Activated T-helper 9 cell treated with anti-CD3 and anti-CD28 coated beads, Interleukin-2, amount 50 U/mL, for 16 hours (primary cell): Measurements from ENCODE around the gene S100A6.
A peak's percentile ranks its signal among the peaks of the same experiment; 100 is the strongest.
"Not testable (repeated sequence)": the region's sequence is repeated elsewhere in the genome, so short reads cannot be mapped to it uniquely, and the experiment has no call there.

Experiments
- DNase-seq: peaks from one replicate; pipeline ENCODE4 v3.0.0-alpha.2; 2020; ENCODE audit warnings: low read depth

S100A6 gene

GRCh38 chr1:153531638-153532037, 4.2 kb downstream of the S100A6 start:
- DNase-seq: no peak

GRCh38 chr1:153527683-153528040, 8.1 kb downstream of the S100A6 start:
- DNase-seq: no peak

GRCh38 chr1:153527023-153527682, 8.6 kb downstream of the S100A6 start:
- DNase-seq: no peak

GRCh38 chr1:153526132-153526543, 9.7 kb downstream of the S100A6 start:
- no peak for DNase-seq

GRCh38 chr1:153525088-153525728, 10.6 kb downstream of the S100A6 start:
- DNase-seq: no peak

- DNase-seq: not testable (repeated sequence)
Measured at GRCh38 chr1:153522353-153523048, 13.3 kb downstream of the S100A6 start.

GRCh38 chr1:153521808-153522207, 14.0 kb downstream of the S100A6 start:
- not testable (repeated sequence) for DNase-seq

DNA sequence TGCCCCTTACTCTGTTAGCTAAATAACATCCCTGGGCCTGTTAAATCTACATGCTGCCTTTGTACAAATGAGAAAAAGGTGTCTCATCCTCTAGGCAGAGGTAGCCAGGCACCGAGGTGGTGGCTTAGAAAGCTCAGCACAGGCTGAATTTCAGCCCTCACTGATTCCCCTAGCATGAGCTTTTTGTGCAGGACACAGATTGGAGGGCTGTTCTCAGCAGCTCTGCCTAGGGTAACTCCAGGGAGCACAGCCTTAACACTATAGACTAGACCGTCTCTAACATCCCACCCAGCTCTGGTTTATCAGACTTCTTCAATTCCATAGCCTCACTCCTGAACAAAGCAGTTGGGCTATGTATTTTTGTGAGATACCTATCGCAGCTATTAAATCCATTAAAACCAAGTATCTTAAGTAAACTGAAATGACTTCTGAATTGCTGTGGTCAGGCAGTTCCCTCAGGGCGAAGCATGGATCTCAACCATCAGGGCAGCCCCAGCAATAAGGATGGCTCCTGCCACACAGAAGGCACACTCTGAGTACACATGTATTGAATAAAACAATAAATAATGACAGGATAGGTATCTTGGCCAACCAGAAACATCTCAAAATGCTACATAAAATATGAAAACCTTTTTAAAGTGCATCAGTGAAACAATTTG, 14.8 kb downstream of the S100A6 start:
- DNase-seq: no peak

- DNase-seq: not testable (repeated sequence)
Measured at GRCh38 chr1:153520137-153520691, 15.6 kb downstream of the S100A6 start.

- no peak for DNase-seq
Measured at GRCh38 chr1:153519242-153519641, 16.5 kb downstream of the S100A6 start.

- DNase-seq: no peak
Measured at GRCh38 chr1:153515504-153516394, 20.0 kb downstream of the S100A6 start.

GRCh38 chr1:153513666-153514065, 22.1 kb downstream of the S100A6 start:
- no peak for DNase-seq

GRCh38 chr1:153513023-153513422, 22.8 kb downstream of the S100A6 start:
- no peak for DNase-seq

DNA sequence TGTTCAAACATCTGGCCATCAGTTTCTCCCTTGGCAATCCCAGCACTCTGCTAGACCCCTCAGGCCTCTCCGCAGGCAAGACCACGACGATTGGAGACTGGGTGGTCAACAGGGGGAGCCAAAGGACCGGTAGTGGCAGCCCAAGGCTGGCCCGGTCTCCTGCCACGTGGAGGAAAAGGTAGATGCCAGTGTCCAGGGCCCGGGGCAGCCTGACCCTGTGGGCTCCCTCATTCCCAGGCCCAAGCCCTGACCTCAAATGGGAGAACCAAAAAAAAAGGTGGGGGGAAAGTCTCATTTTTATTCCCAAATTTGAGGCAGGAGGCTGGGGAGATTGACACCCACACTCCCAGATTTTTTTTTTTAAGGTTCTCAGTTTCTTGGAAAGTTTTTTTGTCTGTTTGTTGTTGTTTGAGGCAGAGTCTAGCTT, 24.8 kb downstream of the S100A6 start:
- peak; percentile 71 for DNase-seq

DNA sequence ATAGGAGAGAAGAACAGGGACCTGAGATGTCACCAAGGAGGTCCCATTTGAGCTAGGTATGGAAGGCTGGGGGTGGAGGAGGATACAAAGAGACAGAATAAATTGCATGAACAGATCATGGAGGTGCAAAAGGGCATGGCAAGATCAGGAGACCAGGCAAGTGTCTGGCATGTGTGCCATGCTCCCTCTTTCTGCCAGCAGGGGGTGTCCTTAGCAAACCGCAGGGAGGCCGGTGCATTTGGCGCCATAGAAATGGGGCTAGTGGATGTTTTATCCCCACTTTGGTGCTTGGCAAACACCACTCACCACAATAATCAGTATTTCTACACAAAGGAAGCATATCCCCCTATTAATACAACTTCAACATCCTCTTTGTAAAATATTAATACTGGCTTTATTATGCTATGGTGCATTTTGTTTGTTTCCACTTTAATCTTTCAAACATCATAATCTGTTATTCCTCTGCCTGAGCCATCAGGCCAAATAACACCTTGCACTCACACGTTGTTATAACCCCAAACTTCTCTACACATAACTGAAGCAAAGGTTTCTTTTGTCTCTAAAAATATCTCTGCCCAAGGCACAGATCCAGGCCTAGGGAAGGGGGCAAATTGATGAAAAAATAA, 25.9 kb downstream of the S100A6 start:
- peak; percentile 55 for DNase-seq

DNA sequence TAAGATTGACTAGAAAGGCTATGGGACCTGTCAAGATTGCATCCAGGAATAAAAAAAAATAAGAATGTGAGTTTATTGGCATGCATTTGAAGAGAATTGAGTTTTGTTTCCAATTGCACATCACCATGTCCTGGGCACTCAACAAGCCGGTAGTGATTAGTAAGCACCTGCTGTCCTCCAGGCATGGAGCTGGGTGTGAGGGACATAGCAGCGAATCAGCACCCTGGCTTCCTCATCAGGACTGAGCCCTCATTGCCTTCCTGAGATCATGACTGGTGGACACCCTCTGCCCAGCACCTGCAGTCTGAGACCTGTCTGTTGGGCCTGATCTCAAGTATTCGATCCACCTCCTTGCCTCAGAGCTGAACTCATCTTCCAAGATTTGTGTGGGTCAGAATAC, 26.8 kb downstream of the S100A6 start:
- no peak for DNase-seq

GRCh38 chr1:153507926-153508583, 27.7 kb downstream of the S100A6 start:
- no peak for DNase-seq

- DNase-seq: no peak
Measured at GRCh38 chr1:153506831-153507413, 28.9 kb downstream of the S100A6 start.

DNA sequence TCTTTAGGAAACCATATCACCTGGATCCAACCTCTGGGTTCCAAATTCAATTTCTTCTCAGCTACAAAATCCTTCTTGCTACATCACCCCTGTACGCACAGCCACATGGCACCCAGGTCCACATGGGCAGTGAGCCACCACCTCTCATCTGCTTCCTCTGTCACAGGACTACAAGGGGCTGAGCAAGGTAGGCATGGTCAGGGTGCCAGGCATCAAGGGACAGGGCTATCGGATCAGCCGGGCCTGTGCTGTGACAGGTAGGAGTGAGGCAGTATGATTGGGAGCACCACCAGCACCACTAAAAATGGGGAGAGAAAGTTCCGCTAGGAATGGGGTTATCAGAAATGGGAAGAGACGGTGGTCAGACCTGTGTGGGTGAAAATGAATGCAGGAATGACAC, 29.4 kb downstream of the S100A6 start:
- DNase-seq: no peak

DNA sequence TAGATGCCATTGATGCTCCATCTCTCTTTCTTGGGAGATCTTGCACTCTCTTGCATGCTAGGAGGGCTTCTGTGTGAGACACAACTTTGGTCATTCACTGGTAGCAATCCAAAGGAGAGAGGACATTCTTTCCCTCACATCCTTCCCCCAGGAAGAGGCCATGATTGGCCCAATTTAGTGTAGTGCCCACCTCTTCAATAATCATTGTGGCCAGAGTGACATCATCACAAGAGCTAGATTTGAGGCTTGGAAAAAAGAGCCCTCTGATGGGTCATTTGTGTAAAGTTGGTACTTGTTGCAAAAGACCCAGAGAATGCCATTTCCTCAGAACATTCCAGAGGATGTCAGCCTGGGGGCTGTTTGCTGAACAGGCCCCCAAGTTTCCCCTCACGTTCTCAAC, 30.2 kb downstream of the S100A6 start:
- DNase-seq: no peak
